ENCODE results near the gene C1QA.

C1QA gene, protein sequence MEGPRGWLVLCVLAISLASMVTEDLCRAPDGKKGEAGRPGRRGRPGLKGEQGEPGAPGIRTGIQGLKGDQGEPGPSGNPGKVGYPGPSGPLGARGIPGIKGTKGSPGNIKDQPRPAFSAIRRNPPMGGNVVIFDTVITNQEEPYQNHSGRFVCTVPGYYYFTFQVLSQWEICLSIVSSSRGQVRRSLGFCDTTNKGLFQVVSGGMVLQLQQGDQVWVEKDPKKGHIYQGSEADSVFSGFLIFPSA

DNA sequence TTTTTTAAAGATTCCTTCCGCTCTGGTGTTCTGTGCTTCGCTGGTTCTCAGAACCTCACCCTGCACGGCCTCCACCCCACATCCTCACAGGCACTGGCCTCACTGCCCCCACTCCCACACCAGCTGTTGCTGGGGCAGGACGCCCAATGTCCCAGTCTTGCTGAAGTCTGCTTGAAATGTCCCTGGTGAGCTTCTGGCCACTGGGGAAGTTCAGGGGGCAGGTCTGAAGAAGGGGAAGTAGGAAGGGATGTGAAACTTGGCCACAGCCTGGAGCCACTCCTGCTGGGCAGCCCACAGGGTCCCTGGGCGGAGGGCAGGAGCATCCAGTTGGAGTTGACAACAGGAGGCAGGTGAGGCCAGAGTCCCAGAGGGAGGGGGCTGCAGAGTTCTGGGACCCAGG is at the start of gene C1QA:
Gene C1QA (plus strand): TSS at position 276 of the 400 bp plus-strand sequence. CDS start 989 bp downstream, outside the sequence.
- no peak for FAIRE-seq
- no peak for DNase-seq (ENCODE audit: insufficient read length, low spot score)
- TF ChIP-seq POLR2A (IDR thresholded peaks at IDR 0.05; ENCODE audit: low read depth, low read length), result no peak

DNA sequence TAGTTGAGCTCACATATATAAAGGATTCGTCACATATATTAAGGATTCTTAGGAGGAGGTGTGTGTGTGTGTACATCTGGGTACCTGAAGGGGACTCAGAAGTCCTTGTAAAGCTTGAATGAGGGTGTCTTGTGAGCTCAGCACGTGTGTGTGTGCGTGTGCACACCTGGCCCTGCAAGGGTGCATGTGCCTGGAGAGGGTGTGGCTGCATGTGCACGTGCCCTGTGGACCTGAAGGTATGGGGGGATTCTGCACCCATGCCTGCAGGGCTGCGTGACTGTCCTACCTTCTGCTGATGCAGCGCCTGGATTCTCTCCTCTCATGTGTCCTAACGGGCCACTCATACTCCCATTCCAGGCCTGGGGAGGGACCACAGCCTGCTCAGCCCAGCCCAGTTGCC is 49.2 kb upstream of the C1QA start:
- FAIRE-seq (no peak), DNase-seq (ENCODE audit: insufficient read length, low spot score) (no peak)
- TF ChIP-seq POLR2A (IDR thresholded peaks at IDR 0.05; ENCODE audit: low read depth, low read length), result no peak

DNA sequence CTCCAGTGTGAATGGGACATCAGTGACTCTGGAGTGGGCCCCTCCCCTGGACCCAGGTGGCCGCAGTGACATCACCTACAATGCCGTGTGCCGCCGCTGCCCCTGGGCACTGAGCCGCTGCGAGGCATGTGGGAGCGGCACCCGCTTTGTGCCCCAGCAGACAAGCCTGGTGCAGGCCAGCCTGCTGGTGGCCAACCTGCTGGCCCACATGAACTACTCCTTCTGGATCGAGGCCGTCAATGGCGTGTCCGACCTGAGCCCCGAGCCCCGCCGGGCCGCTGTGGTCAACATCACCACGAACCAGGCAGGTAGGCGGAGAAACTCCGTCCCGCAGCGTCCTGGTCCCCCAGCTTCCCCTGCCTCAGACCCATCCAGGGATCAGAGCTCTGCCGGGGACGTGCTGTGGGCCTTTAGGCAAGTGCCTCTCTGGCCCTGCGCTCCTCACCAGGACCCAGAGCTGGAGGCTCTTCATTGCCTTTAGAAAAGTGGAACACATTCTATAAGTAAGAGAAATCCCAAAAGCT is 47.5 kb upstream of the C1QA start:
- DNase-seq (ENCODE audit: insufficient read length, low spot score), result no peak
- TF ChIP-seq POLR2A (IDR thresholded peaks at IDR 0.05; ENCODE audit: low read depth, low read length), result no peak
- FAIRE-seq, result no peak

DNA sequence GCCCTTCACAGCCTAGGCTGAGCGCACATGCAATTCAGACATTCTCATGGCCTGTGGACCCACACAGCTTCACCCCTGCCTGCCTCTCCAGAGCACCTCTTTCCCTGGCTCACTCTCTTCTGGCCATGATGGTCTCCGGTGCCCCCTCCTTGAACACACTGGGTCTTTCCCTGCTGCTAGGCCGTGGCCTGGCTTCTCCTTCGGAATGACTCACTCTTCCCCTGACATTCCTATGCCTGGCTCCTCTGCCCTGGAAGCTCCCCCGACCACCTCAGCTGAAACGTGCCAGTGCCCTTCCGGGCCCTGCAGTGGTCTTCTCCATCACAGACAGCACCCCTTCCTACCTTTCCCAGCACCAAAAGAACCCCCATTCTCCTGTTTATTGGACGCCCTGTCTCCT is 44.9 kb upstream of the C1QA start:
- no peak for DNase-seq (ENCODE audit: insufficient read length, low spot score)
- no peak for TF ChIP-seq POLR2A (IDR thresholded peaks at IDR 0.05; ENCODE audit: low read depth, low read length)
- no peak for FAIRE-seq

DNA sequence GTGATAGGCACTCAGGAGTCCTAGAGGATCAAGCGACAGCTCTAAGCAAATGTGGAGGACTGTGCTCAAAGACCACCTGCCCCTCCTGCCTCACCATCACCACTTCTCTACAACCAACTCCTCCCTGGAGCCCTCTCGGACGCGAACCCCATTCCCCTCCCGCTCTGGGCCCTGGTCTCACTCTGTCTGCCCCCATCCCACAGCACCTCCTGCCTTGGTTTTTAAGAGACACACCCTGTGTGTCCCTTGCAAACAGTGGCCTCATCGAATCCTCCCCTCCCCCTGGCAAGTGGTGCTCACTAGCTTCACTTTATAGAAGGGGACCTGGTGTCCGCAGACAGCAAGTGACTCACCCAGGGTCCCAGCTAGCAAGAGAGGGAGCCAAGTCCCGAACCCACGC is 44.4 kb upstream of the C1QA start:
- DNase-seq (ENCODE audit: insufficient read length, low spot score), result no peak
- FAIRE-seq, result no peak
- no peak for TF ChIP-seq POLR2A (IDR thresholded peaks at IDR 0.05; ENCODE audit: low read depth, low read length)

DNA sequence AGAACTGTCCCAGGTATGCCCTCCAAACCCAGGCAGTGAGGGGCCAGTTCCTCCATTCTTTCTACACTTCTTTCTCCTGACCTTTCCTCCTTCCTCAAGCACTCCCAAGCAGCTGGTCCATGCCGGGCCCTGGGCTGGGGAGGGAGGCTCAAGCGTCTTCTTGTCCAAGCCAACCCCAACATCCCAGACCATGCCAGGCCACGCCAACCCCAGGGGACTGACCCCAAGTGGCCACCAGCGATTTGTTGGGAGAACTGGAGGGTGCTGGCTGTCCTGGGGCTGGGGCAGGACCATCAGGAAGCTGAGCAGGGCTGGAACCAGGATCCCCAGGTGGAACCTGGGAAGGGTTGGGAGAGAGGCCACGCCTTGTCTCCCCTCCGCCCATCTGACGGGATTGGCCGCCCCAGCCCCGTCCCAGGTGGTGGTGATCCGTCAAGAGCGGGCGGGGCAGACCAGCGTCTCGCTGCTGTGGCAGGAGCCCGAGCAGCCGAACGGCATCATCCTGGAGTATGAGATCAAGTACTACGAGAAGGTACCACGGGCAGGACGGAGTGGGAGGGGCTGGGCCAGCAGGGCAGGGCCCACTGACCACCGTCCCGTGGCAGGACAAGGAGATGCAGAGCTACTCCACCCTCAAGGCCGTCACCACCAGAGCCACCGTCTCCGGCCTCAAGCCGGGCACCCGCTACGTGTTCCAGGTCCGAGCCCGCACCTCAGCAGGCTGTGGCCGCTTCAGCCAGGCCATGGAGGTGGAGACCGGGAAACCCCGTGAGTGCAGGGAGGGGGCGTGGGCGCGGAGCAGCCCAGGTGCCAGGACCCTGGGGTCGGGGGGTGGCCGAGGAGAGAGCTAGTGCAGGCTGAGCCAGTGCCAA is 43.3 kb upstream of the C1QA start:
- FAIRE-seq (no peak), DNase-seq (ENCODE audit: insufficient read length, low spot score) (no peak)
- TF ChIP-seq POLR2A (IDR thresholded peaks at IDR 0.05; ENCODE audit: low read depth, low read length), result no peak

DNA sequence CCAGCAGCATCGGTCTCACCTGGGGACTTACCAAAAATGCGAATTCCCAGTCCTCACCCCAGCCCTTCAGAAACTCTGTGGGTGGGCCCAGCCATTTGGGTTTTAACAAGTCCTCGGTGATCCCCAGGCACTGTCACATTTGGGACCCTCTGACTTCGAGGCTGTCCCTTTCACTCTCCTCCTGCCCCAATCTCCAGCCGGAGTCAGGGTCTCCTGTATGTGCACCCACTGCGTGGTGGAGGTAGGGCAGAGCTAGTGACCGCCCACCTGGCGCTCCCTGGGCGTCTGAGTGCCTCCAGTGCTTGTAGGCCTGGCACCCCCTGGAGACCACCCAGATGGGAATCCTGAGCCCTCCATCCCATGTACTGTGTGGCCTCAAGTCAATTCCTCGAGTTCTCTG is 42.0 kb upstream of the C1QA start:
- TF ChIP-seq POLR2A (IDR thresholded peaks at IDR 0.05; ENCODE audit: low read depth, low read length), result no peak
- FAIRE-seq (no peak), DNase-seq (ENCODE audit: insufficient read length, low spot score) (no peak)

DNA sequence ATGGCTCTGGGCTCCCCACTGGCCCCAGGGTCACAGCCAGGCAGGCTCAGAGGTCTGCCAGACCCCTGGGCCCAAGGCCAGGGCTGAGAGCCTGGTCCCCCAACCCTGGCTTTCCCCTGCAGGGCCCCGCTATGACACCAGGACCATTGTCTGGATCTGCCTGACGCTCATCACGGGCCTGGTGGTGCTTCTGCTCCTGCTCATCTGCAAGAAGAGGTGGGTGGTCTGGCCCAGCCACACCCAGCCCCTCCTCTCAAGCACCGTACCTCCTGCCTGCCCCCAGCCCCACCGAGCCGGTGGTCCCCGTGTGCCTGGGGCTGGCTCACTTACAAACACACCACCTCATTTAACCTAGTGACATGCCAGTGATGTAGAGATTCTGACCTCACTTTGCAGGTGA is 41.3 kb upstream of the C1QA start:
- FAIRE-seq (no peak), DNase-seq (ENCODE audit: insufficient read length, low spot score) (no peak)
- no peak for TF ChIP-seq POLR2A (IDR thresholded peaks at IDR 0.05; ENCODE audit: low read depth, low read length)

DNA sequence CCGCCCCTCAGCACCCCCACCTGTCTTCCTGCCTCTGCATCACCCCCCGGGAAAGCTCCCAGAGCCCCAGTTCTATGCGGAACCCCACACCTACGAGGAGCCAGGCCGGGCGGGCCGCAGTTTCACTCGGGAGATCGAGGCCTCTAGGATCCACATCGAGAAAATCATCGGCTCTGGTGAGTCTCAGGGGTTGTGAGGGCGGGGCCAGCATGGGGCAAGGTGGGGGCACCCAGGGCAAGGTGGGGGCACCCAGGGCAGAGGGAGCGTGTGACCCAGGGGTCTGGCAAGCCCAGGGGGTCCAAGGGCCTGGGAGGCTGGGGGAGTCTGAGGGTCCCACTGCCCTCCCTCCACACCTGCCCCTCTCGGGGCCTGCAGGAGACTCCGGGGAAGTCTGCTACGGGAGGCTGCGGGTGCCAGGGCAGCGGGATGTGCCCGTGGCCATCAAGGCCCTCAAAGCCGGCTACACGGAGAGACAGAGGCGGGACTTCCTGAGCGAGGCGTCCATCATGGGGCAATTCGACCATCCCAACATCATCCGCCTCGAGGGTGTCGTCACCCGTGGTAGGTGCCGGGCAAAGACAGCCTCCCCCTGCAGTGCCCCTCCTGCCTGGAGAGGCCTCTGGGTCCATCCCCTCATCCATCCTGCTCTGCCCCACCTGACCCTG is 39.0 kb upstream of the C1QA start:
- DNase-seq (ENCODE audit: insufficient read length, low spot score) (no peak), FAIRE-seq (no peak)
- no peak for TF ChIP-seq POLR2A (IDR thresholded peaks at IDR 0.05; ENCODE audit: low read depth, low read length)

DNA sequence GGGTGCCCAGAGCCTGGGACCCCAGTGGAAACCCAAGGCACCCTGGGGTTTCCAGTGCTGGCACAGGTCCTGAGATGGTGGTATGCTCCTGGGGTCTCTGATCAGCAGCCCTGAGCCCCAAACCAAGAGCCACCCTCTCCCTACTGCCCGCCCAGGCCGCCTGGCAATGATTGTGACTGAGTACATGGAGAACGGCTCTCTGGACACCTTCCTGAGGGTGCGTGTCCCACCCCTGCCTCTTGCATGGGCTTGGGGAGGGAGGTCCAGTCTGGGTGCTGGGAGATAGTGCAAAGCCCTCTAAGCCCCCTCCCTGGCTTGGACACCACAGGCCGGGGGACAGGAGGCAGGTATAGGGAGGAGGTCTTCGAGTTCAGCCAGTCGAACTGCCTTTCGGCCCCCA is 38.4 kb upstream of the C1QA start:
- TF ChIP-seq POLR2A (IDR thresholded peaks at IDR 0.05; ENCODE audit: low read depth, low read length), result no peak
- FAIRE-seq (no peak), DNase-seq (ENCODE audit: insufficient read length, low spot score) (no peak)

DNA sequence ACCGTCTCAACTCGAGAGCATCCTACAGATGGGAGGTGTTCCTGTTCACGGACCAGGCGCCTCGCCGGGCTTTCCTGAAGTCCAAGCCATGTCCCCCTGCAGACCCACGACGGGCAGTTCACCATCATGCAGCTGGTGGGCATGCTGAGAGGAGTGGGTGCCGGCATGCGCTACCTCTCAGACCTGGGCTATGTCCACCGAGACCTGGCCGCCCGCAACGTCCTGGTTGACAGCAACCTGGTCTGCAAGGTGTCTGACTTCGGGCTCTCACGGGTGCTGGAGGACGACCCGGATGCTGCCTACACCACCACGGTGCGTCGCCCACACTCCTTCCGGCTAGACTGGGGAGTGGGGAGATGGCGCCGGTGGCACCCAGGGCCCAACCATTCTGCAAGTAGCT is 37.7 kb upstream of the C1QA start:
- no peak for TF ChIP-seq POLR2A (IDR thresholded peaks at IDR 0.05; ENCODE audit: low read depth, low read length)
- no peak for DNase-seq (ENCODE audit: insufficient read length, low spot score)
- FAIRE-seq, result no peak

DNA sequence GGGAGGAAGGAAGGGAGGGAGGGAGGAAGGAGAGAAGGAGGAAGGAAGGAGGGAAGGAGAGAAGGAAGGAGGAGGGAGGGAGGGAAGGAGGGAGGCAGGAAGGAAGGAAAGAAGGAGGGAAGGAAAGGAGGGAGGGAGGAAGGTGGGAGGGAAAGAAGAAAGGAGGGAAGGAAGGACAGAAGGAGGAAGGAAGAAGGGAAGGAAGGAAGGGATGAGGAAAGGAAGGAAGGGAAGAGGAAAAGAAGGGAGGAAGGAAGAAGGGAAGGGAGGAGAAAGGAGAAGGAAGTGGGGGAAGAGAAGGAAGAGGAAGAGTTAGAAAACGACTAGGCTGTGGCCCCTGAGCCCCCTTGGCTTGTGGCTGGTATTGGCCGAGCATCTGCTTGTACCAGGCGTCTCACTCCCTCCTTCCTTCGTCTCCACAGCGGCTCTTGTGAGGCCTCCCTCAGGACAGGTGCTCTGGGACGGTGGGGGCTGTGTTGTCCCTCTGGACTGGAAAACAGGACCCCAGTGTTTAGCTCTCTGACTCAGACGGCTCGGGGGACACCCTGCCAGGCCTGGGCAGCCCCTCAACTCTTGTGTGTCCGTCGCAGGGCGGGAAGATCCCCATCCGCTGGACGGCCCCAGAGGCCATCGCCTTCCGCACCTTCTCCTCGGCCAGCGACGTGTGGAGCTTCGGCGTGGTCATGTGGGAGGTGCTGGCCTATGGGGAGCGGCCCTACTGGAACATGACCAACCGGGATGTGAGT is 36.2 kb upstream of the C1QA start:
- no peak for FAIRE-seq
- TF ChIP-seq POLR2A (IDR thresholded peaks at IDR 0.05; ENCODE audit: low read depth, low read length), result no peak
- no peak for DNase-seq (ENCODE audit: insufficient read length, low spot score)

DNA sequence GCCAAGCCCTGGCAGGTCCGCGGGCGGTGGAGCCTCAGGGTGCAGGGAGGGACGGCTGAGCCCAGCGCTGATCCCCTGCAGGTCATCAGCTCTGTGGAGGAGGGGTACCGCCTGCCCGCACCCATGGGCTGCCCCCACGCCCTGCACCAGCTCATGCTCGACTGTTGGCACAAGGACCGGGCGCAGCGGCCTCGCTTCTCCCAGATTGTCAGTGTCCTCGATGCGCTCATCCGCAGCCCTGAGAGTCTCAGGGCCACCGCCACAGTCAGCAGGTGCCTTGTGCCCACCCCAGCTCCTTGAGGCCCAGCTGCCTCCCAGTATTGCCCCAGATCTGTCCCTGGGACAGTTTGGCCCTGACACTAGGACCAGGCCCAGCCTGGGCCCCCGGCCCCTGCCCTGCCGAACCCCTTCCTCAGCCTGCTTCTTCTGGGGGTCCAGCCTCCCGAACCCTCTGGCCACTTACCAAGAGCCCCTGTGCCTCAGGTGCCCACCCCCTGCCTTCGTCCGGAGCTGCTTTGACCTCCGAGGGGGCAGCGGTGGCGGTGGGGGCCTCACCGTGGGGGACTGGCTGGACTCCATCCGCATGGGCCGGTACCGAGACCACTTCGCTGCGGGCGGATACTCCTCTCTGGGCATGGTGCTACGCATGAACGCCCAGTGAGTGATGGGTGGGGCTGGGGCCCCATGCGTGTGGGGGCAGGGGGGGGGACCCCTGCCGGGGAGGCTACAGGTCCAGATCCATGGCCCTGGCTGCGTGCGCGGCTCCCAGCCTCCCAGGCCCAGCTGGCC is 35.4 kb upstream of the C1QA start:
- FAIRE-seq, result no peak
- TF ChIP-seq POLR2A (IDR thresholded peaks at IDR 0.05; ENCODE audit: low read depth, low read length), result no peak
- no peak for DNase-seq (ENCODE audit: insufficient read length, low spot score)

Data from H54 (cell line).